GM18520 (cell line): ENCODE results near the gene COL9A1.

Source experiments
- ATAC-seq: cut with Tn5 transposase; IDR thresholded peaks from one replicate; pipeline ENCODE4 v1.9.1; 2021; ENCODE audit not compliant: unreplicated experiment

Gene COL9A1

DNA sequence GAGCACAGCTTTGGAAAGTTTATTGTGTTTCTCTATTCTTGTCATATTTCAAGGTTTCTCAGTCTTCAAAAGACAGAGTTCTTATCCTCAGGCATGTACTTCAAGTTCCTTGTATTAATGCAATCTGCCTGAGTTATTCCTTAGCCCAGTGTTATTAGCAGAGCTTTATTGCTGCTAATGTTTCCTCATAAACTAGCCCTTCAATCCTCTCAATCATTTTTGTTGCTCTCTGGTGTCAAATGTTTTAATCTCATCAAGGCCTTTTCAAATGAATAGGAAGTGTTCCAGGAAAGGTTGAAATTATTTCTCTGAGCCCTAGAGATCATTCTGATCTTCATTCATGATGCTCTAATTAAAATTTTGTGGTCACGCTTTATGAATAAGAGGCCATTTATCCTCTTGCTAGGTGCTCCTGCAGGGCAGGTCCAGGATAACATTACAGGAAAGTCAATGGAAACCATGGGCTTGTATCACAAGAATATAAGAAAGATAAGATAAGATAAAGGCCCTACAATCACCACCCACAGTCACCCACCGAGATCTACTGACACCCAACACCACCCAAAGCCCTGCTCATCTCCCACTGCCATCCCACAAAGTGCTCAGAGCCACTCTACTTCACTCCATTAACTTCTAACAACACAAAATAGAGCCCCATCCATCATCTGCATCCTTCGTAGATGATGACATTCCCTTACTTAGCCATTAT lies 125.9 kb downstream of the COL9A1 start:
- no peak for ATAC-seq

DNA sequence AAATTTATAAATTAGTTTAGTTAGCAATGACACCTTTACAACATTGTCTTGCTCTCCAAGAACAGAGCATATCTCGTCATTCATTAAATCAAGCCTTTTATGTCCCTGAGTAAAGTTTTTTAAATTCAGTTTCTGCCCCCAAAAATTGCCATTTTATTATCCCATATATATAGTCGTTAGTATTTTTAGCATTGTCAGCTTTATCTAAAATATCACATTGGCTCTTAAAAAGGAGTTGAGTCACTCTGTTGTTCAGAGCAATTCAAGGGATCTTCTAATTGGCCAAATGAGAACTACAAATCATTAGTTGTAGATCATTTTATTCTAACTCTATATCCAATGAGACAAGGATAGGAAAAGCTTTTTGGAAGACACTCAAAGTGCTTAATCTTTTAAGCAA lies 127.1 kb downstream of the COL9A1 start:
- ATAC-seq, result no peak

DNA sequence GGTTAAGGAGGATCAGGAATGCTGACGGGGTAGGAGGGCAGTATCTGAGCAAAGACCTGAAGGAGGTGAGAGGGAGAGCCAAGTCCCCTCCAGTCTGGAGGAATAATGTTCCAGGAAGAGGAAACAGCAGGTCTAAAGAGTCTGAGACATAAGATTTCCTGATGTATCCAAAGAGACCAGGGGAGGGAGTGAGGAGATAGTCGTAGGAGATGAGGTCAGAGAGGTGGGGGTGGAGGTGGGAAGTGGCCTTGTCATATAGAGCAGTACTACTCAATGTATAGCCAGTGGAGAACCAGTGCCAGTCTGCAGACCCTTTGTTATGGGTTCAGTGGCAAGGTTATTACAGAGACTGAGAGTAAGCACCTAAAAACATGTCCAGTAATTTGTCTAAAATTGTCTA lies 130.6 kb downstream of the COL9A1 start:
- ATAC-seq, result no peak

GRCh38 chr6:70171236-70171635 lies 131.6 kb downstream of the COL9A1 start:
- no peak for ATAC-seq

DNA sequence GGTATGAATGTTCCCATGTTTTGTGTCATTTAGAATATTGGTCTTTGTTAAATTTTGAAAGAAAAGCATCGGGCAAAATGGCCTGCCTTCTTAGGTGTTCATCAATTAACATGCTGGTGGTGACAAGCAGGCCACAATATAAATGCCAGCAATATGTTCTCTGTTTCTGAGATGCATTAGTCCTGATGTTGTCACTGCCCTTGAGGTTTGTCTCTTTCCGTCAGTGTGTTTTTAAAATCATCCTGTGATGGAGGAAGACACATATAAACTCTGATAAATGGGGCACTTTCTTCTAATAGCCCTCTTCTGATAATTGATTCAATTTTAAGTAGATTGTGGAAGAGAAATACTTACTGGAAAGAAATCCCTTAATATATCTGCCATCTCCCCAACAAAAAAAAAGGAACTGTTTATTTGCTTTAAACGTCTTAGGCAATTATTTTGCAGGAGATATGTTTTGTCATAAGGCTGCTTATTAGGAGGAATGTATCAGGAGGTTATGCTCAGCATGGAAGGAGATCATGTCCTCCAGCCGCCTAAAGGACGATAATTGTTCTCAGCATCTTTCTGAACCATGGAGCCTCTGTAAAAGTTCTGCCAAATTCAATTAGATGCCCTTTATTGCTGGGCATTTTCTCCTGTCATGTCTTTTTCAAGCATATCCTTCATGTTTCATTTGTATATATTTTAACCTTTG lies 134.1 kb downstream of the COL9A1 start:
- ATAC-seq, result no peak
